Ectodermal cell (in vitro differentiated cells): Measurements from ENCODE around the gene AFF2.

Experiments
- H3K27ac ChIP-seq: 2 replicates; pipeline ENCODE4 v1.7.0; 2013; ENCODE audit warnings: mild to moderate bottlenecking, low read depth, low read length; ENCODE audit not compliant: insufficient read depth, poor library complexity, severe bottlenecking
- H3K27me3 ChIP-seq: 2 replicates; pipeline ENCODE4 v1.7.0; 2013; ENCODE audit warnings: mild to moderate bottlenecking, low read length; ENCODE audit not compliant: insufficient read depth, control insufficient read depth, poor library complexity, severe bottlenecking
- H3K36me3 ChIP-seq: one replicate; pipeline ENCODE4 v1.7.0; 2013; ENCODE audit warnings: low read length; ENCODE audit not compliant: control insufficient read depth, insufficient read depth
- H3K4me1 ChIP-seq: one replicate; pipeline ENCODE4 v1.7.0; 2013; ENCODE audit warnings: low read length; ENCODE audit not compliant: control insufficient read depth, insufficient read depth
- H3K4me3 ChIP-seq: 2 replicates; pipeline ENCODE4 v1.7.0; 2013; ENCODE audit warnings: low read depth, low read length, control low read depth; ENCODE audit not compliant: insufficient read depth
- H3K9me3 ChIP-seq: 2 replicates; pipeline ENCODE4 v1.7.0; 2013; ENCODE audit warnings: mild to moderate bottlenecking, low read length, moderate library complexity; ENCODE audit not compliant: control insufficient read depth
- WGBS, 2 experiments: methylation state at CpG; one replicate each; pipeline ENCODE4 v1.1.7; 2013; ENCODE audit warnings: missing lambda C conversion rate in 2 of 2; 5-methylcytosine and 5-hydroxymethylcytosine counted together

AFF2 gene

GRCh38 chrX:148928811-148929210 lies 428.4 kb downstream of the AFF2 start:
- H3K27me3 ChIP-seq = no peaks in the 10 kb centered on the region
- no peaks in the 10 kb centered on the region for H3K9me3 ChIP-seq
- H3K4me1 ChIP-seq = no peaks in the 10 kb centered on the region
- H3K36me3 ChIP-seq = no peaks in the 10 kb centered on the region
- H3K27ac ChIP-seq = no peak overlapping the region
- H3K4me3 ChIP-seq = no peak overlapping the region
- WGBS, 2 experiments = 83 to 85% methylated on average over 1 of the region's 1 CpG

GRCh38 chrX:148929686-148930085 lies 429.3 kb downstream of the AFF2 start:
- no peak overlapping the region for H3K4me3 ChIP-seq
- no peaks in the 10 kb centered on the region for H3K4me1 ChIP-seq
- no peak overlapping the region for H3K27ac ChIP-seq
- H3K36me3 ChIP-seq = no peaks in the 10 kb centered on the region
- no peaks in the 10 kb centered on the region for H3K27me3 ChIP-seq
- no peaks in the 10 kb centered on the region for H3K9me3 ChIP-seq
- WGBS, 2 experiments = 89% methylated on average over 3 of the region's 3 CpGs

GRCh38 chrX:148930206-148930729 lies 429.9 kb downstream of the AFF2 start:
- Histone ChIP-seq H3K4me3 (no peak overlapping the region), H3K27me3 (no peaks in the 10 kb centered on the region), H3K4me1 (no peaks in the 10 kb centered on the region), H3K36me3 (no peaks in the 10 kb centered on the region), H3K9me3 (no peaks in the 10 kb centered on the region), H3K27ac (no peak overlapping the region)
- 92 to 97% methylated on average over 2 of the region's 2 CpGs for WGBS, 2 experiments

- no peak overlapping the region for H3K27ac ChIP-seq
- H3K9me3 ChIP-seq = no peaks in the 10 kb centered on the region
- 94% methylated on average over 4 of the region's 4 CpGs for WGBS, 2 experiments
- H3K4me1 ChIP-seq = no peaks in the 10 kb centered on the region
- H3K4me3 ChIP-seq = no peak overlapping the region
- H3K36me3 ChIP-seq = no peaks in the 10 kb centered on the region
- H3K27me3 ChIP-seq = no peaks in the 10 kb centered on the region
These were observed 433.5 kb downstream of the AFF2 start for GRCh38 chrX:148933881-148934280.

- Histone ChIP-seq H3K27ac (no peak overlapping the region), H3K27me3 (no peaks in the 10 kb centered on the region), H3K4me3 (no peak overlapping the region), H3K36me3 (no peaks in the 10 kb centered on the region), H3K9me3 (no peaks in the 10 kb centered on the region), H3K4me1 (no peaks in the 10 kb centered on the region)
- 93 to 97% methylated on average over 4 of the region's 4 CpGs for WGBS, 2 experiments
These were observed 437.9 kb downstream of the AFF2 start for GRCh38 chrX:148938348-148938747.

- no peak overlapping the region for H3K4me3 ChIP-seq
- 75 to 100% methylated on average over 1 of the region's 1 CpG for WGBS, 2 experiments
- no peak overlapping the region for H3K27ac ChIP-seq
- H3K4me1 ChIP-seq = no peaks in the 10 kb centered on the region
- H3K27me3 ChIP-seq = no peaks in the 10 kb centered on the region
- no peaks in the 10 kb centered on the region for H3K36me3 ChIP-seq
- no peaks in the 10 kb centered on the region for H3K9me3 ChIP-seq
These were observed 440.1 kb downstream of the AFF2 start for GRCh38 chrX:148940411-148940996.

- WGBS, 2 experiments = 71 to 79% methylated on average over 5 of the region's 5 CpGs
These were observed 442.3 kb downstream of the AFF2 start for GRCh38 chrX:148942754-148943153.

GRCh38 chrX:148947399-148947975 lies 447.1 kb downstream of the AFF2 start:
- no peaks in the 10 kb centered on the region for H3K9me3 ChIP-seq
- H3K27ac ChIP-seq = no peak overlapping the region
- no peaks in the 10 kb centered on the region for H3K27me3 ChIP-seq
- H3K4me1 ChIP-seq = no peaks in the 10 kb centered on the region
- no peaks in the 10 kb centered on the region for H3K36me3 ChIP-seq
- H3K4me3 ChIP-seq = no peak overlapping the region
- WGBS, 2 experiments = 83 to 91% methylated on average over 1 of the region's 3 CpGs

More at GRCh38 chrX:148942754-148943153, 442.3 kb downstream of the AFF2 start:
- H3K27ac ChIP-seq = no peak overlapping the region
- no peaks in the 10 kb centered on the region for H3K36me3 ChIP-seq
- no peak overlapping the region for H3K4me3 ChIP-seq
- H3K9me3 ChIP-seq = no peaks in the 10 kb centered on the region
- H3K4me1 ChIP-seq = no peaks in the 10 kb centered on the region
- H3K27me3 ChIP-seq = no peaks in the 10 kb centered on the region

- H3K36me3 ChIP-seq = no peaks in the 10 kb centered on the region
- H3K4me1 ChIP-seq = no peaks in the 10 kb centered on the region
- no peak overlapping the region for H3K27ac ChIP-seq
- WGBS, 2 experiments = 89 to 94% methylated on average over 3 of the region's 3 CpGs
- no peaks in the 10 kb centered on the region for H3K9me3 ChIP-seq
- H3K27me3 ChIP-seq = no peaks in the 10 kb centered on the region
- no peak overlapping the region for H3K4me3 ChIP-seq
These were observed 455.9 kb downstream of the AFF2 start for GRCh38 chrX:148956352-148956751.

GRCh38 chrX:148958901-148959300 lies 458.5 kb downstream of the AFF2 start:
- Histone ChIP-seq H3K4me1 (no peaks in the 10 kb centered on the region), H3K4me3 (no peak overlapping the region), H3K27me3 (no peaks in the 10 kb centered on the region), H3K9me3 (no peaks in the 10 kb centered on the region), H3K36me3 (no peaks in the 10 kb centered on the region), H3K27ac (no peak overlapping the region)
- 91 to 92% methylated on average over 1 of the region's 1 CpG for WGBS, 2 experiments
